Measurements from ENCODE around the gene CFAP20DC. TPM values are rescaled to one million over a fixed set of nuclear protein-coding genes. Genes with fewer than 3 reads are reported as not detected.

The CFAP20DC gene
- total and polyA plus RNA-seq, 2 of the 13 experiments (the other 11 are each of a cell fraction or from before 2014, with no cell fraction given): not detected

DNA sequence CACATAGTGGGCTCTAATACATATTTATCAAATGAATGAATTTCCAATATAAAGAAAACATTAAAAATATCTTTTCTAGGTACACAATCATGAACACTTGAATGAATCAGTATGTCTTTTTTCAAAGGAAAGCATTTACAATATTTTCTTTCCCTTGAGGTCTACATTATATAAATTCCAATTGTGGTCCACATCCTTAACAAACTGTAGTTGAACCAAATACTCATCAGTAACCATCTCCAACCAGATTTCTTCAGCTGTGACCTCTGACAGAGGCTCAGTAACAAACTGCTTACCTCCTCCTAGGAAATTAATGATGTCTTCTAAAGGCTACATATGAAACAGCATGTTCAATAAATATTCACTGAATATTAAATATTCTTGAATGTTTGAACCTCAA lies 58.8 kb downstream of the CFAP20DC start:
- no TSS peak for BruUV-seq (replicated peaks)
- Histone ChIP-seq H3K4me2 (ENCODE audit: low read depth, low read length) (no peak overlapping the region), H3K9me3 (ENCODE audit: low read length) (no peaks in the 10 kb centered on the region), H3K4me3 (replicated peaks in 1 of 3; ENCODE audit: insufficient read depth in 1 of 3, low read depth in 2 of 3, low read length in 3 of 3) (no peak overlapping the region), H3K79me2 (ENCODE audit: insufficient read depth, low read length) (no peaks in the 10 kb centered on the region), H3K36me3 (replicated peaks in 1 of 2; ENCODE audit: control insufficient read depth in 1 of 2, insufficient read depth in 2 of 2, low read length in 2 of 2) (no peaks in the 10 kb centered on the region), H3K27ac (ENCODE audit: extremely low read length, insufficient read depth, low read length) (no peak overlapping the region), H2AFZ (ENCODE audit: low read length) (no peak overlapping the region), H3K4me1 (ENCODE audit: insufficient read depth, low read length) (no peaks in the 10 kb centered on the region), H3K27me3 (ENCODE audit: control insufficient read depth in 1 of 2, insufficient read depth in 2 of 2, low read length in 2 of 2) (no peaks in the 10 kb centered on the region), H4K20me1 (ENCODE audit: insufficient read depth, low read length) (no peaks in the 10 kb centered on the region), H3K9ac (ENCODE audit: insufficient read depth, low read depth, low read length) (no peak overlapping the region)
- CTCF ChIA-PET (ENCODE audit: low intra/inter-chr PET ratio, low total read pairs): no interaction called here
- no peak for TF ChIP-seq ZNF792 (CRISPR knock-in tag; IDR thresholded peaks at IDR 0.05)
- TF ChIP-seq, protein P1, sequence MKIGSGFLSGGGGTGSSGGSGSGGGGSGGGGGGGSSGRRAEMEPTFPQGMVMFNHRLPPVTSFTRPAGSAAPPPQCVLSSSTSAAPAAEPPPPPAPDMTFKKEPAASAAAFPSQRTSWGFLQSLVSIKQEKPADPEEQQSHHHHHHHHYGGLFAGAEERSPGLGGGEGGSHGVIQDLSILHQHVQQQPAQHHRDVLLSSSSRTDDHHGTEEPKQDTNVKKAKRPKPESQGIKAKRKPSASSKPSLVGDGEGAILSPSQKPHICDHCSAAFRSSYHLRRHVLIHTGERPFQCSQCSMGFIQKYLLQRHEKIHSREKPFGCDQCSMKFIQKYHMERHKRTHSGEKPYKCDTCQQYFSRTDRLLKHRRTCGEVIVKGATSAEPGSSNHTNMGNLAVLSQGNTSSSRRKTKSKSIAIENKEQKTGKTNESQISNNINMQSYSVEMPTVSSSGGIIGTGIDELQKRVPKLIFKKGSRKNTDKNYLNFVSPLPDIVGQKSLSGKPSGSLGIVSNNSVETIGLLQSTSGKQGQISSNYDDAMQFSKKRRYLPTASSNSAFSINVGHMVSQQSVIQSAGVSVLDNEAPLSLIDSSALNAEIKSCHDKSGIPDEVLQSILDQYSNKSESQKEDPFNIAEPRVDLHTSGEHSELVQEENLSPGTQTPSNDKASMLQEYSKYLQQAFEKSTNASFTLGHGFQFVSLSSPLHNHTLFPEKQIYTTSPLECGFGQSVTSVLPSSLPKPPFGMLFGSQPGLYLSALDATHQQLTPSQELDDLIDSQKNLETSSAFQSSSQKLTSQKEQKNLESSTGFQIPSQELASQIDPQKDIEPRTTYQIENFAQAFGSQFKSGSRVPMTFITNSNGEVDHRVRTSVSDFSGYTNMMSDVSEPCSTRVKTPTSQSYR (CRISPR knock-in tag; IDR thresholded peaks at IDR 0.05; ENCODE audit: borderline replicate concordance): no peak
- no peak for TF ChIP-seq U2AF1 (optimal IDR thresholded peaks at IDR 0.05; ENCODE audit: low read depth, low read length)
- no peak for TF ChIP-seq SNRNP70 (IDR thresholded peaks at IDR 0.05; ENCODE audit: low read depth, low read length)
- no peak for TF ChIP-seq ZC3H4 (CRISPR knock-in tag; IDR thresholded peaks at IDR 0.05; ENCODE audit: borderline replicate concordance)
- TF ChIP-seq, protein P2, sequence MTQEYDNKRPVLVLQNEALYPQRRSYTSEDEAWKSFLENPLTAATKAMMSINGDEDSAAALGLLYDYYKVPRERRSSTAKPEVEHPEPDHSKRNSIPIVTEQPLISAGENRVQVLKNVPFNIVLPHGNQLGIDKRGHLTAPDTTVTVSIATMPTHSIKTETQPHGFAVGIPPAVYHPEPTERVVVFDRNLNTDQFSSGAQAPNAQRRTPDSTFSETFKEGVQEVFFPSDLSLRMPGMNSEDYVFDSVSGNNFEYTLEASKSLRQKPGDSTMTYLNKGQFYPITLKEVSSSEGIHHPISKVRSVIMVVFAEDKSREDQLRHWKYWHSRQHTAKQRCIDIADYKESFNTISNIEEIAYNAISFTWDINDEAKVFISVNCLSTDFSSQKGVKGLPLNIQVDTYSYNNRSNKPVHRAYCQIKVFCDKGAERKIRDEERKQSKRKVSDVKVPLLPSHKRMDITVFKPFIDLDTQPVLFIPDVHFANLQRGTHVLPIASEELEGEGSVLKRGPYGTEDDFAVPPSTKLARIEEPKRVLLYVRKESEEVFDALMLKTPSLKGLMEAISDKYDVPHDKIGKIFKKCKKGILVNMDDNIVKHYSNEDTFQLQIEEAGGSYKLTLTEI (CRISPR knock-in tag; conservative IDR thresholded peaks at IDR 0.05): no peak
- no peak for TF ChIP-seq TARDBP (CRISPR knock-in tag; IDR thresholded peaks at IDR 0.05)
- no peak for TF ChIP-seq RBM22 (optimal IDR thresholded peaks at IDR 0.05; ENCODE audit: low read length)
- no peak for TF ChIP-seq ZNF709 (CRISPR knock-in tag; IDR thresholded peaks at IDR 0.05)
- TF ChIP-seq NFKB2 (CRISPR knock-in tag; IDR thresholded peaks at IDR 0.05; ENCODE audit: borderline replicate concordance): no peak
- TF ChIP-seq AGO2 (optimal IDR thresholded peaks at IDR 0.05; ENCODE audit: low read depth, low read length): no peak
- TF ChIP-seq, protein P3, sequence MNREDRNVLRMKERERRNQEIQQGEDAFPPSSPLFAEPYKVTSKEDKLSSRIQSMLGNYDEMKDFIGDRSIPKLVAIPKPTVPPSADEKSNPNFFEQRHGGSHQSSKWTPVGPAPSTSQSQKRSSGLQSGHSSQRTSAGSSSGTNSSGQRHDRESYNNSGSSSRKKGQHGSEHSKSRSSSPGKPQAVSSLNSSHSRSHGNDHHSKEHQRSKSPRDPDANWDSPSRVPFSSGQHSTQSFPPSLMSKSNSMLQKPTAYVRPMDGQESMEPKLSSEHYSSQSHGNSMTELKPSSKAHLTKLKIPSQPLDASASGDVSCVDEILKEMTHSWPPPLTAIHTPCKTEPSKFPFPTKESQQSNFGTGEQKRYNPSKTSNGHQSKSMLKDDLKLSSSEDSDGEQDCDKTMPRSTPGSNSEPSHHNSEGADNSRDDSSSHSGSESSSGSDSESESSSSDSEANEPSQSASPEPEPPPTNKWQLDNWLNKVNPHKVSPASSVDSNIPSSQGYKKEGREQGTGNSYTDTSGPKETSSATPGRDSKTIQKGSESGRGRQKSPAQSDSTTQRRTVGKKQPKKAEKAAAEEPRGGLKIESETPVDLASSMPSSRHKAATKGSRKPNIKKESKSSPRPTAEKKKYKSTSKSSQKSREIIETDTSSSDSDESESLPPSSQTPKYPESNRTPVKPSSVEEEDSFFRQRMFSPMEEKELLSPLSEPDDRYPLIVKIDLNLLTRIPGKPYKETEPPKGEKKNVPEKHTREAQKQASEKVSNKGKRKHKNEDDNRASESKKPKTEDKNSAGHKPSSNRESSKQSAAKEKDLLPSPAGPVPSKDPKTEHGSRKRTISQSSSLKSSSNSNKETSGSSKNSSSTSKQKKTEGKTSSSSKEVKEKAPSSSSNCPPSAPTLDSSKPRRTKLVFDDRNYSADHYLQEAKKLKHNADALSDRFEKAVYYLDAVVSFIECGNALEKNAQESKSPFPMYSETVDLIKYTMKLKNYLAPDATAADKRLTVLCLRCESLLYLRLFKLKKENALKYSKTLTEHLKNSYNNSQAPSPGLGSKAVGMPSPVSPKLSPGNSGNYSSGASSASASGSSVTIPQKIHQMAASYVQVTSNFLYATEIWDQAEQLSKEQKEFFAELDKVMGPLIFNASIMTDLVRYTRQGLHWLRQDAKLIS (CRISPR knock-in tag; IDR thresholded peaks at IDR 0.05): no peak
- FAIRE-seq (no peak), ATAC-seq (no peak), DNase-seq (ENCODE audit: low spot score) (no peak)
- POLR2A ChIA-PET: no interaction called here
- intact Hi-C loops (cut with micrococcal nuclease; ENCODE audit: unreplicated experiment) (no loop called here), in situ Hi-C loops (cut with HindIII; ENCODE audit: extremely low pct_ligation_motif_present, low pct_unique_long_range_greater_than_20kb) (no loop called here)

Data from HepG2 (cell line).